Vagina (tissue), 2 donors: ENCODE data around the gene STK10.

ENCODE experiments used
- CTCF ChIP-seq, 3 experiments: fragments of 450-650 bp in 2 of 3; fragments of 200-600 bp in 1 of 3; sonication (generic) in 1 of 3; IDR thresholded peaks; one replicate each; pipeline ENCODE4 v1.5.1; 2017 to 2019; ENCODE audit warnings: antibody characterized with exemption in 3 of 3, mild to moderate bottlenecking in 2 of 3, moderate library complexity in 2 of 3
- POLR2A ChIP-seq, 2 donors: fragments of 450-650 bp; IDR thresholded peaks; one replicate each; pipeline ENCODE4 v1.6.1; 2017; ENCODE audit warnings: antibody characterized with exemption in 2 of 2, mild to moderate bottlenecking in 2 of 2, moderate library complexity in 2 of 2
- POLR2AphosphoS5 ChIP-seq, 2 donors: sonication (generic); formaldehyde crosslinking; IDR thresholded peaks; one replicate each; pipeline ENCODE4 v1.9.0; 2017; ENCODE audit warnings: antibody characterized with exemption in 2 of 2, mild to moderate bottlenecking in 2 of 2, low read depth in 1 of 2; ENCODE audit not compliant: insufficient read depth in 1 of 2

- TF ChIP-seq CTCF (IDR thresholded peaks at IDR 0.05) (no peak), POLR2A (IDR thresholded peaks at IDR 0.05) (no peak), POLR2AphosphoS5 (IDR thresholded peaks at IDR 0.05; ENCODE audit: insufficient read depth in 1 of 2, low read depth in 1 of 2) (no peak)
These were observed 109.2 kb downstream of the STK10 start for GRCh38 chr5:172078726-172079345.
